ENCODE results near the gene MAGI1.

The MAGI1 gene

GRCh38 chr3:65607101-65607500, 431.6 kb downstream of the MAGI1 start:
- DNase-seq: no peak

GRCh38 chr3:65605876-65606432, 432.8 kb downstream of the MAGI1 start:
- DNase-seq: no peak

- DNase-seq: no peak
These were observed 433.7 kb downstream of the MAGI1 start for GRCh38 chr3:65604863-65605526.

GRCh38 chr3:65603631-65604030, 435.1 kb downstream of the MAGI1 start:
- DNase-seq: no peak

- no peak for DNase-seq
These were observed 437.8 kb downstream of the MAGI1 start for GRCh38 chr3:65600888-65601287.

GRCh38 chr3:65597952-65598413, 440.7 kb downstream of the MAGI1 start:
- DNase-seq: no peak

- no peak for DNase-seq
These were observed 441.3 kb downstream of the MAGI1 start for GRCh38 chr3:65597226-65597951.

GRCh38 chr3:65596571-65597225, 442.0 kb downstream of the MAGI1 start:
- DNase-seq: no peak

- no peak for DNase-seq
These were observed 442.8 kb downstream of the MAGI1 start for GRCh38 chr3:65596029-65596300.

- DNase-seq: no peak
These were observed 443.3 kb downstream of the MAGI1 start for GRCh38 chr3:65595222-65596028.

- DNase-seq: no peak
These were observed 444.7 kb downstream of the MAGI1 start for GRCh38 chr3:65593780-65594752.

- no peak for DNase-seq
These were observed 447.4 kb downstream of the MAGI1 start for GRCh38 chr3:65591313-65591712.

- DNase-seq: no peak
These were observed 449.8 kb downstream of the MAGI1 start for GRCh38 chr3:65588884-65589283.

GRCh38 chr3:65587650-65588439, 450.9 kb downstream of the MAGI1 start:
- DNase-seq: no peak

GRCh38 chr3:65584913-65585312, 453.8 kb downstream of the MAGI1 start:
- no peak for DNase-seq

- DNase-seq: no peak
These were observed 454.7 kb downstream of the MAGI1 start for GRCh38 chr3:65584002-65584401.

GRCh38 chr3:65583188-65583587, 455.5 kb downstream of the MAGI1 start:
- no peak for DNase-seq

GRCh38 chr3:65582012-65582717, 456.6 kb downstream of the MAGI1 start:
- no peak for DNase-seq

- no peak for DNase-seq
These were observed 457.4 kb downstream of the MAGI1 start for GRCh38 chr3:65581313-65581712.

GRCh38 chr3:65578861-65579260, 459.9 kb downstream of the MAGI1 start:
- DNase-seq: no peak

Measured in stimulated activated CD4-positive, alpha-beta T cell treated with anti-CD3 and anti-CD28 coated beads, Interleukin-2, amount 100 ng/mL, for 24 hours (primary cell).